ENCODE results near the gene FBXO41.

DNA sequence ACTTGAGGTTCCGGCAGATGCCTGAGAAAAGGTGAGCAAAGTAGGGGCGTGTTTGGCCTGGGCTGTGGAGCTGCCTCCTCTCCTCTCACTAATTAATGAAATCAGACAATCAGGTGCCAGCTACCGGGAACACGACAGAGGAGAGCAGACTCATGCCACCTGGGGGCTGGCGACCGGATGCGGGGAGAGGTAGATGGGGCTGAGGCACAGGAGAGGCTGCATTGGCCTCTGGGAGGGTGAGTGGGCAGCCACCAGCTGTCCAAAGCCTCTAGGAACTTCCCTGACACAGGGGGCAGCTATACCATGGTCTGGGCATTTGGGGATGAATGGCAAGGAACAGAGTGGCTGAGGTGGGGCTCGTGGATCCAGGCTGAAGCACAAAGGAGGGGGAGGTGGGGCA lies 25.0 kb downstream of the FBXO41 start:
- TF ChIP-seq, protein P1, sequence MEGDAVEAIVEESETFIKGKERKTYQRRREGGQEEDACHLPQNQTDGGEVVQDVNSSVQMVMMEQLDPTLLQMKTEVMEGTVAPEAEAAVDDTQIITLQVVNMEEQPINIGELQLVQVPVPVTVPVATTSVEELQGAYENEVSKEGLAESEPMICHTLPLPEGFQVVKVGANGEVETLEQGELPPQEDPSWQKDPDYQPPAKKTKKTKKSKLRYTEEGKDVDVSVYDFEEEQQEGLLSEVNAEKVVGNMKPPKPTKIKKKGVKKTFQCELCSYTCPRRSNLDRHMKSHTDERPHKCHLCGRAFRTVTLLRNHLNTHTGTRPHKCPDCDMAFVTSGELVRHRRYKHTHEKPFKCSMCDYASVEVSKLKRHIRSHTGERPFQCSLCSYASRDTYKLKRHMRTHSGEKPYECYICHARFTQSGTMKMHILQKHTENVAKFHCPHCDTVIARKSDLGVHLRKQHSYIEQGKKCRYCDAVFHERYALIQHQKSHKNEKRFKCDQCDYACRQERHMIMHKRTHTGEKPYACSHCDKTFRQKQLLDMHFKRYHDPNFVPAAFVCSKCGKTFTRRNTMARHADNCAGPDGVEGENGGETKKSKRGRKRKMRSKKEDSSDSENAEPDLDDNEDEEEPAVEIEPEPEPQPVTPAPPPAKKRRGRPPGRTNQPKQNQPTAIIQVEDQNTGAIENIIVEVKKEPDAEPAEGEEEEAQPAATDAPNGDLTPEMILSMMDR (IDR thresholded peaks at IDR 0.05; ENCODE audit: low read depth, low read length, poor library complexity, severe bottlenecking) = no peak
- TF ChIP-seq EZH2phosphoT487 (IDR thresholded peaks at IDR 0.05; ENCODE audit: borderline replicate concordance, low read length) = no peak
